Gastrocnemius medialis (tissue), 4 donors: ENCODE data around the gene ACKR2.

Experiments used
- POLR2A ChIP-seq, 2 donors: fragments of 450-650 bp; IDR thresholded peaks; one replicate each; pipeline ENCODE4 v1.6.1; 2017; ENCODE audit warnings: antibody characterized with exemption in 2 of 2, mild to moderate bottlenecking in 2 of 2, moderate library complexity in 2 of 2
- TF ChIP-seq, protein P1 (sequence below), 5 experiments: fragments of 450-650 bp in 3 of 5; fragments of 200-600 bp in 2 of 5; sonication (generic) in 2 of 5; IDR thresholded peaks in 4 of 5; conservative IDR thresholded peaks in 1 of 5; 1 replicate in 4 of 5; 2 replicates in 1 of 5; pipeline ENCODE4 v1.5.1; 2016 to 2019; ENCODE audit warnings: antibody characterized with exemption in 5 of 5, mild to moderate bottlenecking in 3 of 5, moderate library complexity in 3 of 5

DNA sequence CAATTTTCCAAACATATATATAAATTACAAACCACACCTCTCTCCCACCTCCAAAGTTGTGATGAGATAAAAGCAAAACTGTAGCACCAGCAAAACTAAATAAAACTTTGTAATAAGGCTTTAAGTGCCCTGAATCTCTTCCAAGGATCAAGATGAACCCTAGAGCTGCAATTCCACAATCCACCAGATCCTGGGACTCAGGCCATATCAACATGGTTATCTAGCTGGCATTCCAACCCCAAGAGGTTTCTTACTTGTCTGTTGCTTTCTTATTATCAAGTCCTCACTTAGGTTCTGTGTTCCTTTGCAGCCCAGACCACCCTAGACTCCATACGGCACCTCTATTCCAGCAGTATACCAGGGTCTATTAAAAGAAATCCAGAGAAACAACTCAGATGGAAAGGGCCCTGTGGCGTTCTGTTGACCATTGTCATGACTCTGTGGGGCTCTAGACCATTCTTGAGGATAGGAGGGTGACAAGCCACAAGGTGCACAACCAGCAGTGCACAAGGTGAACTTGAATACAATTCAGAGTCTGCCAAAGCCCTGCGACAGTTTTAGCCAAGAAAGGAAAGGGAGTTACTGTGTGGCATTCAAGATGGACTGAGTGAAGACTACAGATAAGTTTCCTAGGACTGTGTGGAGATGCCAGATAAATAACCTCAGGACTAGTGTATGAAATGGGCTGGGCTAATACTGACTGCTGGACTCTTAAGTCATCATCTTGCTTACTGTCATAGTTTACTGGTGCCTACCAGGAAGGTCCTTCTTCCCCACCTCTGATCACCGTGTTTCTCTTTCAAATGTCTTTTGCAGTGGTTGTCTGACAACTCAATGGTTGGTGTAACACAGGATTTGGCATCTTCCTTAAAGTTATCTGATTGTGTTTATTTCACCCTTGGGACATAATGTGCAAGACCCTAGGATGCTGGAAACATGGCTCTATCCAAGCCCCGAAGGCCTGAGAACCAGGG is 27.2 kb downstream of the ACKR2 start:
- TF ChIP-seq, protein P1, sequence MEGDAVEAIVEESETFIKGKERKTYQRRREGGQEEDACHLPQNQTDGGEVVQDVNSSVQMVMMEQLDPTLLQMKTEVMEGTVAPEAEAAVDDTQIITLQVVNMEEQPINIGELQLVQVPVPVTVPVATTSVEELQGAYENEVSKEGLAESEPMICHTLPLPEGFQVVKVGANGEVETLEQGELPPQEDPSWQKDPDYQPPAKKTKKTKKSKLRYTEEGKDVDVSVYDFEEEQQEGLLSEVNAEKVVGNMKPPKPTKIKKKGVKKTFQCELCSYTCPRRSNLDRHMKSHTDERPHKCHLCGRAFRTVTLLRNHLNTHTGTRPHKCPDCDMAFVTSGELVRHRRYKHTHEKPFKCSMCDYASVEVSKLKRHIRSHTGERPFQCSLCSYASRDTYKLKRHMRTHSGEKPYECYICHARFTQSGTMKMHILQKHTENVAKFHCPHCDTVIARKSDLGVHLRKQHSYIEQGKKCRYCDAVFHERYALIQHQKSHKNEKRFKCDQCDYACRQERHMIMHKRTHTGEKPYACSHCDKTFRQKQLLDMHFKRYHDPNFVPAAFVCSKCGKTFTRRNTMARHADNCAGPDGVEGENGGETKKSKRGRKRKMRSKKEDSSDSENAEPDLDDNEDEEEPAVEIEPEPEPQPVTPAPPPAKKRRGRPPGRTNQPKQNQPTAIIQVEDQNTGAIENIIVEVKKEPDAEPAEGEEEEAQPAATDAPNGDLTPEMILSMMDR (IDR thresholded peaks at IDR 0.05 in 4 of 5, conservative IDR thresholded peaks at IDR 0.05 in 1 of 5) = no peak
- no peak for TF ChIP-seq POLR2A (IDR thresholded peaks at IDR 0.05)
